C4-2B (cell line): ENCODE results near the gene CHRFAM7A.
"Not testable (repeated sequence)": the region's sequence is repeated elsewhere in the genome, so short reads cannot be mapped to it uniquely, and the experiment has no call there.

Experiments
- ZFX ChIP-seq: fragments of 450-650 bp; IDR thresholded peaks from 2 replicates; pipeline ENCODE4 v1.6.1; 2017
- TF ChIP-seq, protein P1 (sequence below): fragments of 450-650 bp; conservative IDR thresholded peaks from 2 replicates; pipeline ENCODE4 v1.5.1; 2017; ENCODE audit warnings: mild to moderate bottlenecking

DNA sequence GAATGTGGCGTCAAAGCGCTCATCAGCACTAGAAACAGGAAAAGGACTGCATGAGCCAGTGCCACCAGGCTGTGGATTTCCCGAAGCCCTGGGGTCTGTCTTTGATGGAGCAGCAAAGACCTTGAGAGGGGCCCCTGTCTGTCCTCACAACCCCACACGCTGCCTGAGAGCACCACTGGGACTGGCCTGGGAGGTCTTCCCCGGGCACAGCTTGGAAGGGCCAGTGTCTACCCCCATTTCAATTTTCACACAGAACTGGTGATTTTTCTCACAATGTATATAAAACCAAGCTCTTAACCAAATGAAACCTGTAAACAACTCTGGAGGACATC is 16.3 kb downstream of the CHRFAM7A start:
- TF ChIP-seq, protein P1, sequence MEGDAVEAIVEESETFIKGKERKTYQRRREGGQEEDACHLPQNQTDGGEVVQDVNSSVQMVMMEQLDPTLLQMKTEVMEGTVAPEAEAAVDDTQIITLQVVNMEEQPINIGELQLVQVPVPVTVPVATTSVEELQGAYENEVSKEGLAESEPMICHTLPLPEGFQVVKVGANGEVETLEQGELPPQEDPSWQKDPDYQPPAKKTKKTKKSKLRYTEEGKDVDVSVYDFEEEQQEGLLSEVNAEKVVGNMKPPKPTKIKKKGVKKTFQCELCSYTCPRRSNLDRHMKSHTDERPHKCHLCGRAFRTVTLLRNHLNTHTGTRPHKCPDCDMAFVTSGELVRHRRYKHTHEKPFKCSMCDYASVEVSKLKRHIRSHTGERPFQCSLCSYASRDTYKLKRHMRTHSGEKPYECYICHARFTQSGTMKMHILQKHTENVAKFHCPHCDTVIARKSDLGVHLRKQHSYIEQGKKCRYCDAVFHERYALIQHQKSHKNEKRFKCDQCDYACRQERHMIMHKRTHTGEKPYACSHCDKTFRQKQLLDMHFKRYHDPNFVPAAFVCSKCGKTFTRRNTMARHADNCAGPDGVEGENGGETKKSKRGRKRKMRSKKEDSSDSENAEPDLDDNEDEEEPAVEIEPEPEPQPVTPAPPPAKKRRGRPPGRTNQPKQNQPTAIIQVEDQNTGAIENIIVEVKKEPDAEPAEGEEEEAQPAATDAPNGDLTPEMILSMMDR = not testable (repeated sequence)
- TF ChIP-seq ZFX = not testable (repeated sequence)
